ENCODE results near the gene MYL3.

Gene MYL3

GRCh38 chr3:46867550-46867898 lies 4.3 kb upstream of the MYL3 start:
- H3K27me3 ChIP-seq (ENCODE audit: insufficient read depth, low read depth): no peaks in the 10 kb centered on the region
- H2AFZ ChIP-seq (ENCODE audit: low read depth): no peak overlapping the region
- H3K4me2 ChIP-seq: no peak overlapping the region
- no peak for TF ChIP-seq CTCF (conservative IDR thresholded peaks at IDR 0.05; ENCODE audit: low read depth, low read length)
- no peak overlapping the region for H3K4me3 ChIP-seq (IDR thresholded peaks at IDR 0.05; ENCODE audit: insufficient read depth, low read depth, low read length)
- no peaks in the 10 kb centered on the region for H3K36me3 ChIP-seq (ENCODE audit: insufficient read depth)
- no peak overlapping the region for H3K27ac ChIP-seq
- H3K4me1 ChIP-seq (ENCODE audit: low read depth, poor library complexity, severe bottlenecking): no peaks in the 10 kb centered on the region
- no peak overlapping the region for H3K9ac ChIP-seq
- H4K20me1 ChIP-seq (ENCODE audit: insufficient read depth): no peaks in the 10 kb centered on the region
- H3K79me2 ChIP-seq (ENCODE audit: insufficient read depth, low read depth): no peaks in the 10 kb centered on the region

- no peak overlapping the region for H3K27ac ChIP-seq
- H2AFZ ChIP-seq (ENCODE audit: low read depth): no peak overlapping the region
- H3K27me3 ChIP-seq (ENCODE audit: insufficient read depth, low read depth): no peaks in the 10 kb centered on the region
- no peak overlapping the region for H3K4me2 ChIP-seq
- H4K20me1 ChIP-seq (ENCODE audit: insufficient read depth): no peaks in the 10 kb centered on the region
- no peak overlapping the region for H3K9ac ChIP-seq
- no peak overlapping the region for H3K4me3 ChIP-seq (IDR thresholded peaks at IDR 0.05; ENCODE audit: insufficient read depth, low read depth, low read length)
- H3K4me1 ChIP-seq (ENCODE audit: low read depth, poor library complexity, severe bottlenecking): no peaks in the 10 kb centered on the region
- peak; percentile 79 for TF ChIP-seq CTCF (conservative IDR thresholded peaks at IDR 0.05; ENCODE audit: low read depth, low read length)
- no peaks in the 10 kb centered on the region for H3K79me2 ChIP-seq (ENCODE audit: insufficient read depth, low read depth)
- no peaks in the 10 kb centered on the region for H3K36me3 ChIP-seq (ENCODE audit: insufficient read depth)
Measured at GRCh38 chr3:46866720-46867549, 3.7 kb upstream of the MYL3 start.

GRCh38 chr3:46866032-46866595 lies 2.9 kb upstream of the MYL3 start:
- TF ChIP-seq CTCF (conservative IDR thresholded peaks at IDR 0.05; ENCODE audit: low read depth, low read length): no peak
- Histone ChIP-seq H3K9ac (no peak overlapping the region), H2AFZ (ENCODE audit: low read depth) (no peak overlapping the region), H3K36me3 (ENCODE audit: insufficient read depth) (no peaks in the 10 kb centered on the region), H4K20me1 (ENCODE audit: insufficient read depth) (no peaks in the 10 kb centered on the region), H3K27me3 (ENCODE audit: insufficient read depth, low read depth) (no peaks in the 10 kb centered on the region), H3K4me3 (IDR thresholded peaks at IDR 0.05; ENCODE audit: insufficient read depth, low read depth, low read length) (no peak overlapping the region), H3K79me2 (ENCODE audit: insufficient read depth, low read depth) (no peaks in the 10 kb centered on the region), H3K27ac (no peak overlapping the region), H3K4me2 (no peak overlapping the region), H3K4me1 (ENCODE audit: low read depth, poor library complexity, severe bottlenecking) (no peaks in the 10 kb centered on the region)

- Histone ChIP-seq H3K27ac (no peak overlapping the region), H3K4me3 (IDR thresholded peaks at IDR 0.05; ENCODE audit: insufficient read depth, low read depth, low read length) (no peak overlapping the region), H3K4me2 (no peak overlapping the region), H3K36me3 (ENCODE audit: insufficient read depth) (no peaks in the 10 kb centered on the region), H3K4me1 (ENCODE audit: low read depth, poor library complexity, severe bottlenecking) (no peaks in the 10 kb centered on the region), H3K27me3 (ENCODE audit: insufficient read depth, low read depth) (no peaks in the 10 kb centered on the region), H3K9ac (no peak overlapping the region), H4K20me1 (ENCODE audit: insufficient read depth) (no peaks in the 10 kb centered on the region), H3K79me2 (ENCODE audit: insufficient read depth, low read depth) (no peaks in the 10 kb centered on the region), H2AFZ (ENCODE audit: low read depth) (no peak overlapping the region)
- TF ChIP-seq CTCF (conservative IDR thresholded peaks at IDR 0.05; ENCODE audit: low read depth, low read length): no peak
Measured at GRCh38 chr3:46865546-46865945, 2.3 kb upstream of the MYL3 start.

Measured in KMS-11 (cell line).